ENCODE data around the gene DCXR.

Gene DCXR

GRCh38 chr17:82017612-82018151 lies 19.8 kb downstream of the DCXR start:
- intact Hi-C loops (cut with DNase I), result no loop called here
- no peak for DNase-seq

DNA sequence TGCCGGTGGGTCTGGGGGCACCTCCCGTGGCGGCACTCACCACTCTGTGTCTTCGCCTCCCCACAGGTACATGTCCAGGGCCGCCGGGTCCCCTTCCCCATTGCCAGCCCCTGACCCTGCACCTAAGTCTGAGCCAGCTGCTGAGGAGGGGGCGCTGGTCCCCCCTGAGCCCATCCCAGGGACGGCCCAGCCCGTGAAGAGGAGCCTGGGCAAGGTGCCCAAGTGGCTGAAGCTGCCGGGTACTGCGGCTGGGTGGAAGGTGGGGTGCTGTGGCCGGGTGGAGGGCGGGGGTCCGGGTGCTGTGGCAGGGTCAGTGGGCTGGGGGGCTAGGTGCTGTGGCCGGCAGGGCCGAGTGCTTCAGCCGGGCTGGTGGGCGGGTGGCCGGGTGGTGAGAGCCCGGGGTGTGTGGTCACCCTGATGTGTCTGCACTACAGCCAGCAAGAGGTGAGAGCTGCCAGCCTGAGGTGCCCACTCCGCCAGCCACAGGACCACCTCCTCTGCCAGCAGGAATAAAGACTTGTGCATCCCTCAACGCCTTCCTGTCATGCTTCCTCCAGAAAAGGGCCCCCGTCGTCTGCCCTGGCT lies 20.5 kb downstream of the DCXR start:
- DNase-seq, result no peak
- intact Hi-C loops (cut with DNase I), result no loop called here

GRCh38 chr17:82016061-82016874 lies 21.2 kb downstream of the DCXR start:
- intact Hi-C loops (cut with DNase I), result no loop called here
- DNase-seq, result no peak

GRCh38 chr17:82015311-82015971 lies 22.1 kb downstream of the DCXR start:
- DNase-seq, result no peak
- intact Hi-C loops (cut with DNase I), result no loop called here

DNA sequence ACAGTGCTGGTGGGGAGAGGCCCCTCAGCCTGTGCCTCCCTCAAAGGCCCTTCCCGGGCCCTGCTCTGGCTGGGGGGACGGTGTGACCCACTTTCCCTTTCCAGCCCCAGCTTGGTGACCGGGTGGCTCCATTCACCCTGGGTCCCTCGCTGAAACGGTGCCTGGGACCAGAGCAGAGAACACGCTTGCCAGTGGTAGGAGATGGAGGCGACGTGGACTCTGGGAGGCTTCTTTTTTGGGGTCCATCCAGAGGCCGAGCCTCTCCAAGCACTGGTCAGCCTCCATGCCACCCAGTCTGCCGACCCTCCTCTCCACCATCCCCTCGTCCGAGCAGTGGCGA lies 22.6 kb downstream of the DCXR start:
- intact Hi-C loops (cut with DNase I), result no loop called here
- DNase-seq, result no peak

DNA sequence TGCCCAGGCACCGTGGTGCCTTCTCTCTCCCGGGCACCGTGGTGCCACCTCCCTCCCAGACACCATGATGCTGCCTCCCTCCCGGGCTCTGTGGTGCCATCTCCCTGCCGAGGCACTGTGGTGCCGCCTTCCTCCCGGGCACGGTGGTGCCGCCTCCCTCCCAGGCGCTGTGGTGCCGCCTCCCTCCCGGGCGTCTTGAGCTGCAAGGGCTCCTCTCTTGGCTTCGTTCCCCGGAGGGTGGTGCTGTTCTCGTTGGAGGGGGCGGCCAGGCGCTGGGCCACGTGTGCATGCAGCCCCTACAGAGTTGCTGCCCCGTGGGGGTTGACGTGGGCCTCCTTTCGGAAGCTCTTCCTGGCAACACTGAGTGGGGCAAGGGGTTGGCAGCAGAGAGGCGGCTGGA lies 23.1 kb downstream of the DCXR start:
- intact Hi-C loops (cut with DNase I), result no loop called here
- DNase-seq, result peak; percentile 28 to 93 (median 76)

GRCh38 chr17:82013772-82014321 lies 23.6 kb downstream of the DCXR start:
- intact Hi-C loops (cut with DNase I), result no loop called here
- DNase-seq, result no peak

DNA sequence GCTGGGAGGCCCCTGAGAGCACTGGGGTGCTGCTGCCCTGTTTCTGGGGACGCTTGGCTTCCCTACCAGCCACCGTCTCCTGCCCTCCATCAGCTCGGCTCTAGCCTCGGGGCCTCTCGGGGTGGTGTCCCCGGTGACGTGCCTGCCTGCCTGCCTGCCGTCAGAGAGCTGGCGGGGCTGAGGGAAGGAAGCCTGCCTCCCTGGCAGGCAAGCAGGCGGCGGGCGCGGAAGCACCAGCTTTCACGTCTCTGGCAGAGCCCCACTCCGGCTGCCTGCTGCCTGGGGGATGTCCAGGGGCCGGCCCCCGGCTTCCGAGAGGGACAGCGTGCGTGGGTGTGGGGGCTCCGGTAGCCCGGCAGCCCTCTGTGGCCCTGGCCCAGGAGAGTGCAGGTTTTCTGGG lies 24.2 kb downstream of the DCXR start:
- intact Hi-C loops (cut with DNase I), result no loop called here
- DNase-seq, result peak in 17 of 42 donors; percentile 20 to 71 (median 45)

GRCh38 chr17:82012640-82013295 lies 24.7 kb downstream of the DCXR start:
- intact Hi-C loops (cut with DNase I), result no loop called here
- DNase-seq, result no peak

DNA sequence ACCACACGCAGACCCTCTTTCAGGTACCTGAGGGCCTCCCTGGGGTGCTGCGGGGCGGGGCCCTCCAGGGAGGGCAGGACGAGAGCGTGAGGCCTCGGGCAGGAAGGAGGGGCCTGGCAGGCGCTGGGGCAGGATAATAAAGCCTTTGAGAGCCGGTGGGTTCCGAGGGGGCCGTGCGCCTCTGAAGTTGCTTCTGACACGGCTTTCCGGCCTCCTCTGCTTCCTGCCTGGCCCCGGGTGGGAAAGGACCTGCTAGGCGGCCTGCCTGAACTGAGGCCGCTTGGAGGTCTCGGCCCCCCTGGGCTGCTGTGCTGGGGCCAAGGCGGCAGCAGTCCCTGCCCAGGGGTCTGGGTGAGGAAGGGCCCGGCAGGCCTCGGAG lies 25.2 kb downstream of the DCXR start:
- no peak for DNase-seq
- intact Hi-C loops (cut with DNase I), result no loop called here

DNA sequence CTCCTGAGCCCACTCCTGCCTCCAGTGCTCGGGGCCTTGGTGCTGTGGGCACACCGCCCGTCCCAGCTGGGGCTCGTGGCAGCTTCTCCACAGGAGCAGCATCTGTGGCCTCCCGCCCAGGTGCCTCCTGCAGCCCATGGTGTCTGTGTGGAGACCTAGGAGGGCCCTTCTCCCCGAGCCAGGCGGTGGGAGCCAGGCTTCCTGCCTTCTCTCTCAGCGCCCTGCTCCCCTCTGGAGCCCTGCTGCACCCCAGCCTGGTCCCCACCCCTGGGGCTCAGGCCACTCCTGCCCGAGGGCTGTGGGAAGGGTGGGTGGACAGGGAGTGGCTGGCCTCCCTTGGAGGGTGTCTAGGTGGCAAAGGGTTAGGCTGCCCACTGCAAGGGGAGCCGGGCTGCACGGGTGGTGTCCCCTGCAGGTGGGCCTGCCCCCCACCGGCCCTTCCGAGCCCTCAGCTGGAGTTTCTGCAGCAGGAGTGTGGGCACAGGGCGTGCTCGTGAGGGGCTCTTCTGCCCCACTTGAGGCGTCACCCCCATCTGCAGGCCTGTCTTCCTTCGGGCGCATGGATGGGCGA lies 25.8 kb downstream of the DCXR start:
- intact Hi-C loops (cut with DNase I), result no loop called here
- DNase-seq, result no peak

GRCh38 chr17:82010575-82011525 lies 26.6 kb downstream of the DCXR start:
- no peak for DNase-seq
- intact Hi-C loops (cut with DNase I), result no loop called here

- no peak for DNase-seq
- intact Hi-C loops (cut with DNase I), result no loop called here
Measured at GRCh38 chr17:82009413-82009812, 28.1 kb downstream of the DCXR start.

GRCh38 chr17:82008941-82009405 lies 28.5 kb downstream of the DCXR start:
- DNase-seq, result peak in 2 of 42 donors; percentile 46 to 52
- intact Hi-C loops (cut with DNase I), result no loop called here

GRCh38 chr17:82008258-82008940 lies 29.1 kb downstream of the DCXR start:
- no peak for DNase-seq
- intact Hi-C loops (cut with DNase I), result no loop called here

GRCh38 chr17:82007495-82008257 lies 29.8 kb downstream of the DCXR start:
- intact Hi-C loops (cut with DNase I), result no loop called here
- no peak for DNase-seq

DNA sequence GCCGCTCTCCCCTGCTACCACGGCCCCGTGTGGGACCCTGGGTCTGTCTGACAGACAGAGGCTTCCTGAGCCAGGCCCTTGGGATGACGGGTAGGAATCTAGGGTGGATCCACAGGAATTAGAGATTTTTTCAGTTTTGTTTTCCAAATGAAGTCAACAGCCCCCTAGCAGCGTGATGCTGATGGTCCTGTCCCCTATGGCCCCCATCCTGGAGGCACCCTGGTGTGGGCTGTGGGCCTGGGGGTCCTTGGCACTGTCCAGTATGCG lies 30.3 kb downstream of the DCXR start:
- no peak for DNase-seq
- intact Hi-C loops (cut with DNase I), result no loop called here

Data from head of caudate nucleus (tissue), 42 donors.